GM12878 (cell line): ENCODE results near the gene YES1. TPM values are rescaled to one million over a fixed set of nuclear protein-coding genes. Genes with fewer than 3 reads are reported as not detected.

Experiments
- ATF7 ChIP-seq: fragments of 450-650 bp; IDR thresholded peaks from 2 replicates; pipeline ENCODE4 v1.6.1; 2016; ENCODE audit warnings: low read depth, mild to moderate bottlenecking
- CBX3 ChIP-seq: fragments of 200-600 bp; sonication (generic); IDR thresholded peaks from 2 replicates; pipeline ENCODE4 v1.6.1; 2016; ENCODE audit warnings: low read depth, borderline replicate concordance
- ESRRA ChIP-seq: IDR thresholded peaks from 2 replicates; pipeline ENCODE4 v1.6.1; 2012; ENCODE audit warnings: mild to moderate bottlenecking, low read length, improper control_type of control experiment
- MTA2 ChIP-seq: fragments of 450-650 bp; IDR thresholded peaks from 2 replicates; pipeline ENCODE4 v1.6.1; 2016; ENCODE audit warnings: low read depth, mild to moderate bottlenecking, moderate library complexity
- RAD21 ChIP-seq: IDR thresholded peaks from 2 replicates; pipeline ENCODE4 v1.6.1; 2011; ENCODE audit warnings: mild to moderate bottlenecking, low read depth, low read length, moderate library complexity; ENCODE audit not compliant: insufficient read depth
- SMC3 ChIP-seq: IDR thresholded peaks from 2 replicates; pipeline ENCODE4 v1.6.1; 2011; ENCODE audit warnings: low read length, improper control_type of control experiment, borderline replicate concordance
- polyA plus RNA-seq, 11 experiments: library from polyadenylated mRNA; depleted of rRNA in 4 of 11; unstranded in 6 of 11; stranded (reverse) in 5 of 11; fragments of >200 nt; fragmentation: Nextera tagmentation in 4 of 11; fragmentation: Illumina TruSeq in 1 of 11; extraction: Ambion mirVana in 4 of 11; extraction: Trizol in 1 of 11; gene quantifications; 1 replicate in 1 of 11; 2 replicates in 10 of 11; pipeline versions ENCODE4 v1.2.1 to v1.2.3, GENCODE V29; 2011 to 2016; ENCODE audit warnings: inconsistent platforms in 2 of 11, missing spikeins in 2 of 11, low read depth in 1 of 11
- total RNA-seq, 4 experiments: library from RNA; depleted of rRNA in 3 of 4; stranded (reverse); fragments of >200 nt in 3 of 4; fragmentation: Illumina TruSeq in 1 of 4; extraction: Trizol in 1 of 4; gene quantifications; 2 replicates each; pipeline versions ENCODE4 v1.2.1 to v1.2.3, GENCODE V29; 2013 to 2021
- TF ChIP-seq, protein P1 (sequence below): IDR thresholded peaks from 2 replicates; pipeline ENCODE4 v1.6.1; 2012; ENCODE audit warnings: improper control_type of control experiment, low read depth, low read length; ENCODE audit not compliant: insufficient replicate concordance

YES1 gene
- total and polyA plus RNA-seq, 10 of the 15 experiments (the other 5 are each of a cell fraction or from before 2014, with no cell fraction given) = 2.3 to 7.9 (median 5.8) TPM

DNA sequence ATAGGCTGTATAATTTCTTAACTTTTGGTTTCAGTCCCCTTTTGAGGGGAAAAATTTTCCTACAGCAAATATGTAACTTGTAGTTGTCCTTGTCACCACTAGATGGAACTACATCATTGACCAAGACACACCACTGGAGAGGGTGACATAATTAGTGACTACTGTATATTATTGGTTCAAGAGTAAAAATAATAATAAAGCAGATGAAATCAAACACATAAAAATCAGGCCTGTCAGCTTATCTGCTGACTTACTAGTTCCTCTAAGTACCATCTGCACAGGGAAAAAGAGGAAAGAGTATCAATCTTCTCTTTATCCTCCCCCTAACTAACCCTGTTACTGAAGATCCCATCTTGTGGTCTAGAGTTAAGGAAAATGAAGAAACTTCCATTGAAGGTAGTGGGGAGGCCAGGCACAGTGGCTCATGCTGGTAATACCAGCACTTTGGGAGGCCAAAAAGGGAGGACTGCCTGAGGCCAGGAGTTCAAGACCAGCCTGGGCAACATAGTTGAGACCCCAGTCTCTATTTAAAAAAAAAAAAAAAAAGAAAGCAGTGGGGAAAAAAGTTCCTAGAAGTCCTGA is 70.0 kb downstream of the YES1 start (continued):
- TF ChIP-seq, protein P1, sequence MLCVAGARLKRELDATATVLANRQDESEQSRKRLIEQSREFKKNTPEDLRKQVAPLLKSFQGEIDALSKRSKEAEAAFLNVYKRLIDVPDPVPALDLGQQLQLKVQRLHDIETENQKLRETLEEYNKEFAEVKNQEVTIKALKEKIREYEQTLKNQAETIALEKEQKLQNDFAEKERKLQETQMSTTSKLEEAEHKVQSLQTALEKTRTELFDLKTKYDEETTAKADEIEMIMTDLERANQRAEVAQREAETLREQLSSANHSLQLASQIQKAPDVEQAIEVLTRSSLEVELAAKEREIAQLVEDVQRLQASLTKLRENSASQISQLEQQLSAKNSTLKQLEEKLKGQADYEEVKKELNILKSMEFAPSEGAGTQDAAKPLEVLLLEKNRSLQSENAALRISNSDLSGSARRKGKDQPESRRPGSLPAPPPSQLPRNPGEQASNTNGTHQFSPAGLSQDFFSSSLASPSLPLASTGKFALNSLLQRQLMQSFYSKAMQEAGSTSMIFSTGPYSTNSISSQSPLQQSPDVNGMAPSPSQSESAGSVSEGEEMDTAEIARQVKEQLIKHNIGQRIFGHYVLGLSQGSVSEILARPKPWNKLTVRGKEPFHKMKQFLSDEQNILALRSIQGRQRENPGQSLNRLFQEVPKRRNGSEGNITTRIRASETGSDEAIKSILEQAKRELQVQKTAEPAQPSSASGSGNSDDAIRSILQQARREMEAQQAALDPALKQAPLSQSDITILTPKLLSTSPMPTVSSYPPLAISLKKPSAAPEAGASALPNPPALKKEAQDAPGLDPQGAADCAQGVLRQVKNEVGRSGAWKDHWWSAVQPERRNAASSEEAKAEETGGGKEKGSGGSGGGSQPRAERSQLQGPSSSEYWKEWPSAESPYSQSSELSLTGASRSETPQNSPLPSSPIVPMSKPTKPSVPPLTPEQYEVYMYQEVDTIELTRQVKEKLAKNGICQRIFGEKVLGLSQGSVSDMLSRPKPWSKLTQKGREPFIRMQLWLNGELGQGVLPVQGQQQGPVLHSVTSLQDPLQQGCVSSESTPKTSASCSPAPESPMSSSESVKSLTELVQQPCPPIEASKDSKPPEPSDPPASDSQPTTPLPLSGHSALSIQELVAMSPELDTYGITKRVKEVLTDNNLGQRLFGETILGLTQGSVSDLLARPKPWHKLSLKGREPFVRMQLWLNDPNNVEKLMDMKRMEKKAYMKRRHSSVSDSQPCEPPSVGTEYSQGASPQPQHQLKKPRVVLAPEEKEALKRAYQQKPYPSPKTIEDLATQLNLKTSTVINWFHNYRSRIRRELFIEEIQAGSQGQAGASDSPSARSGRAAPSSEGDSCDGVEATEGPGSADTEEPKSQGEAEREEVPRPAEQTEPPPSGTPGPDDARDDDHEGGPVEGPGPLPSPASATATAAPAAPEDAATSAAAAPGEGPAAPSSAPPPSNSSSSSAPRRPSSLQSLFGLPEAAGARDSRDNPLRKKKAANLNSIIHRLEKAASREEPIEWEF = peak; percentile 41
- TF ChIP-seq ESRRA = no peak
- no peak for TF ChIP-seq MTA2
- TF ChIP-seq RAD21 = peak; percentile 91
- TF ChIP-seq ATF7 = peak; percentile 89
- TF ChIP-seq SMC3 = peak; percentile 91
- no peak for TF ChIP-seq CBX3
